Thymus (tissue), 14 donors: ENCODE results near the gene TMEM30B. TPM values are rescaled to one million over a fixed set of nuclear protein-coding genes. Genes with fewer than 3 reads are reported as not detected.

Experiments
- DNase-seq, 9 donors: peaks; one replicate each; pipeline ENCODE4 v3.0.0-alpha.2; 2013; ENCODE audit warnings: low spot score in 9 of 9, low read depth in 6 of 9, missing footprints in 1 of 9
- H3K27ac ChIP-seq, 2 donors: one replicate each; pipeline ENCODE4 v1.5.1; 2013; ENCODE audit warnings: control low read depth in 1 of 2, low read depth in 1 of 2, low read length in 1 of 2, mild to moderate bottlenecking in 1 of 2, moderate library complexity in 1 of 2
- H3K27me3 ChIP-seq, 2 donors: one replicate each; pipeline ENCODE4 v1.5.1; 2013; ENCODE audit warnings: low read length in 1 of 2; ENCODE audit not compliant: control insufficient read depth in 2 of 2, insufficient read depth in 1 of 2
- H3K36me3 ChIP-seq, 2 donors: one replicate each; pipeline ENCODE4 v1.5.1; 2013; ENCODE audit warnings: low read length in 1 of 2, mild to moderate bottlenecking in 1 of 2, moderate library complexity in 1 of 2; ENCODE audit not compliant: control insufficient read depth in 2 of 2, insufficient read depth in 2 of 2
- H3K4me1 ChIP-seq, 2 donors: one replicate each; pipeline ENCODE4 v1.5.1; 2013; ENCODE audit warnings: low read length in 2 of 2; ENCODE audit not compliant: control insufficient read depth in 2 of 2, insufficient read depth in 2 of 2
- H3K4me3 ChIP-seq, 2 donors: one replicate each; pipeline ENCODE4 v1.5.1; 2013; ENCODE audit warnings: low read length in 2 of 2, control low read depth in 1 of 2, mild to moderate bottlenecking in 1 of 2
- H3K9me3 ChIP-seq, 2 donors: one replicate each; pipeline ENCODE4 v1.5.1; 2013; ENCODE audit warnings: low read length in 1 of 2, mild to moderate bottlenecking in 1 of 2; ENCODE audit not compliant: control insufficient read depth in 2 of 2, insufficient read depth in 1 of 2
- WGBS: extraction: QIAGEN DNeasy Blood & Tissue Kit; methylation state at CpG from one replicate; pipeline ENCODE4 v1.1.7; 2013; 5-methylcytosine and 5-hydroxymethylcytosine counted together
- long read RNA-seq, 10 donors: transcript quantifications; one replicate each; lab custom pipeline, GENCODE V29; 2026
- polyA plus RNA-seq: library from polyadenylated mRNA; stranded (reverse); fragments of 200-250 nt; gene quantifications from one replicate; pipeline ENCODE4 v1.2.3, GENCODE V29; 2013
- total RNA-seq: library from RNA; stranded (reverse); fragments of 120-200 nt; gene quantifications from one replicate; pipeline ENCODE4 v1.2.4, GENCODE V29; 2013
- donor health status: healthy.

The TMEM30B gene
- 3.1 TPM for total RNA-seq
- 20.0 TPM for polyA plus RNA-seq
- long read RNA-seq, donor 1 = 0 reads
- long read RNA-seq, donor 2 = 0 reads
- long read RNA-seq, donor 3, full-length matches to known transcripts = 8 of 8 reads
- long read RNA-seq, donor 3, partial matches to known transcripts = 0 of 8 reads
- long read RNA-seq, donor 3, other reads (novel, unspliced or antisense) = 0 of 8 reads
- long read RNA-seq, donor 4, full-length matches to known transcripts = 6 of 6 reads
- long read RNA-seq, donor 4, partial matches to known transcripts = 0 of 6 reads
- long read RNA-seq, donor 4, other reads (novel, unspliced or antisense) = 0 of 6 reads
- long read RNA-seq, donor 5, full-length matches to known transcripts = 9 of 9 reads
- long read RNA-seq, donor 5, partial matches to known transcripts = 0 of 9 reads
- long read RNA-seq, donor 5, other reads (novel, unspliced or antisense) = 0 of 9 reads
- long read RNA-seq, donor 6, full-length matches to known transcripts = 7 of 7 reads
- long read RNA-seq, donor 6, partial matches to known transcripts = 0 of 7 reads
- long read RNA-seq, donor 6, other reads (novel, unspliced or antisense) = 0 of 7 reads
- long read RNA-seq, donor 7, full-length matches to known transcripts = 8 of 8 reads
- long read RNA-seq, donor 7, partial matches to known transcripts = 0 of 8 reads
- long read RNA-seq, donor 7, other reads (novel, unspliced or antisense) = 0 of 8 reads
- long read RNA-seq, donor 8, full-length matches to known transcripts = 7 of 7 reads
- long read RNA-seq, donor 8, partial matches to known transcripts = 0 of 7 reads
- long read RNA-seq, donor 8, other reads (novel, unspliced or antisense) = 0 of 7 reads
- long read RNA-seq, donor 9, full-length matches to known transcripts = 5 of 5 reads
- long read RNA-seq, donor 9, partial matches to known transcripts = 0 of 5 reads
- long read RNA-seq, donor 9, other reads (novel, unspliced or antisense) = 0 of 5 reads
- long read RNA-seq, donor 10, full-length matches to known transcripts = 8 of 8 reads
- long read RNA-seq, donor 10, partial matches to known transcripts = 0 of 8 reads
- long read RNA-seq, donor 10, other reads (novel, unspliced or antisense) = 0 of 8 reads

GRCh38 chr14:61281186-61281947 is at the start of gene TMEM30B:
TMEM30B (minus strand) TSS chr14:61281338; CDS start chr14:61281147, 191 bp downstream.
- Histone ChIP-seq H3K36me3 (no peaks in the 10 kb centered on the region), H3K27ac (peak within 1 kb of the TSS; percentile 22 to 60), H3K4me3 (peak within 1 kb of the TSS; percentile 34 to 46), H3K9me3 (peaks cover 0 to 2% of the 10 kb centered on the region in 2 donors), H3K4me1 (peaks cover 6 to 9% of the 10 kb centered on the region in 2 donors), H3K27me3 (peaks cover 25 to 58% of the 10 kb centered on the region in 2 donors)
- 26% methylated on average over 43 of the region's 43 CpGs for WGBS
- DNase-seq = peak in 1 of 9 donors; percentile 21

GRCh38 chr14:61330511-61330910 is 49.4 kb upstream of the TMEM30B start:
- Histone ChIP-seq H3K36me3 (peaks cover 0 to 15% of the 10 kb centered on the region in 2 donors), H3K27ac (no peak overlapping the region), H3K27me3 (no peaks in the 10 kb centered on the region), H3K4me3 (no peak overlapping the region), H3K9me3 (no peaks in the 10 kb centered on the region), H3K4me1 (peaks cover 0 to 31% of the 10 kb centered on the region in 2 donors)
- WGBS = 97% methylated on average over 1 of the region's 1 CpG
- no peak for DNase-seq

GRCh38 chr14:61329478-61330051 is 48.4 kb upstream of the TMEM30B start:
- Histone ChIP-seq H3K27me3 (no peaks in the 10 kb centered on the region), H3K36me3 (peaks cover 0 to 15% of the 10 kb centered on the region in 2 donors), H3K9me3 (no peaks in the 10 kb centered on the region), H3K4me3 (no peak overlapping the region), H3K27ac (peak overlapping the region in 1 of 2 donors; percentile 1), H3K4me1 (peaks cover 0 to 26% of the 10 kb centered on the region in 2 donors)
- no peak for DNase-seq
- WGBS = 90% methylated on average over 8 of the region's 8 CpGs

- H3K4me1 ChIP-seq = peaks cover 6 to 23% of the 10 kb centered on the region in 2 donors
- no peaks in the 10 kb centered on the region for H3K27me3 ChIP-seq
- WGBS = 92% methylated on average over 4 of the region's 4 CpGs
These were observed 47.6 kb upstream of the TMEM30B start for GRCh38 chr14:61328626-61329262.

GRCh38 chr14:61326847-61327246 is 45.7 kb upstream of the TMEM30B start:
- no peak overlapping the region for H3K4me3 ChIP-seq
- no peaks in the 10 kb centered on the region for H3K9me3 ChIP-seq
- H3K27ac ChIP-seq = peak overlapping the region; percentile 8 to 46
- 52% methylated on average over 4 of the region's 4 CpGs for WGBS
- H3K36me3 ChIP-seq = peaks cover 3 to 15% of the 10 kb centered on the region in 2 donors
- H3K27me3 ChIP-seq = peaks cover 0 to 6% of the 10 kb centered on the region in 2 donors
- peaks cover 7 to 27% of the 10 kb centered on the region in 2 donors for H3K4me1 ChIP-seq
- DNase-seq = no peak

More at GRCh38 chr14:61328626-61329262, 47.6 kb upstream of the TMEM30B start:
- H3K36me3 ChIP-seq = peaks cover 3 to 14% of the 10 kb centered on the region in 2 donors
- no peak for DNase-seq
- peak overlapping the region in 1 of 2 donors; percentile 26 for H3K27ac ChIP-seq
- no peak overlapping the region for H3K4me3 ChIP-seq
- H3K9me3 ChIP-seq = no peaks in the 10 kb centered on the region

- no peak overlapping the region for H3K27ac ChIP-seq
- no peak for DNase-seq
- peaks cover 3 to 12% of the 10 kb centered on the region in 2 donors for H3K36me3 ChIP-seq
- H3K4me3 ChIP-seq = no peak overlapping the region
- H3K4me1 ChIP-seq = peaks cover 8 to 28% of the 10 kb centered on the region in 2 donors
- H3K9me3 ChIP-seq = peaks cover 0 to 2% of the 10 kb centered on the region in 2 donors
- H3K27me3 ChIP-seq = peaks cover 0 to 8% of the 10 kb centered on the region in 2 donors
- WGBS = 74% methylated on average over 1 of the region's 1 CpG
These were observed 45.0 kb upstream of the TMEM30B start for GRCh38 chr14:61326146-61326545.

- no peak overlapping the region for H3K4me3 ChIP-seq
- peaks cover 0 to 8% of the 10 kb centered on the region in 2 donors for H3K27me3 ChIP-seq
- no peak for DNase-seq
- no peak overlapping the region for H3K27ac ChIP-seq
- 84% methylated on average over 1 of the region's 1 CpG for WGBS
- H3K4me1 ChIP-seq = peaks cover 10 to 35% of the 10 kb centered on the region in 2 donors
- peaks cover 0 to 2% of the 10 kb centered on the region in 2 donors for H3K9me3 ChIP-seq
- peaks cover 3 to 11% of the 10 kb centered on the region in 2 donors for H3K36me3 ChIP-seq
These were observed 44.0 kb upstream of the TMEM30B start for GRCh38 chr14:61325166-61325565.
